ENCODE results near the gene CCR2.

CCR2 gene

DNA sequence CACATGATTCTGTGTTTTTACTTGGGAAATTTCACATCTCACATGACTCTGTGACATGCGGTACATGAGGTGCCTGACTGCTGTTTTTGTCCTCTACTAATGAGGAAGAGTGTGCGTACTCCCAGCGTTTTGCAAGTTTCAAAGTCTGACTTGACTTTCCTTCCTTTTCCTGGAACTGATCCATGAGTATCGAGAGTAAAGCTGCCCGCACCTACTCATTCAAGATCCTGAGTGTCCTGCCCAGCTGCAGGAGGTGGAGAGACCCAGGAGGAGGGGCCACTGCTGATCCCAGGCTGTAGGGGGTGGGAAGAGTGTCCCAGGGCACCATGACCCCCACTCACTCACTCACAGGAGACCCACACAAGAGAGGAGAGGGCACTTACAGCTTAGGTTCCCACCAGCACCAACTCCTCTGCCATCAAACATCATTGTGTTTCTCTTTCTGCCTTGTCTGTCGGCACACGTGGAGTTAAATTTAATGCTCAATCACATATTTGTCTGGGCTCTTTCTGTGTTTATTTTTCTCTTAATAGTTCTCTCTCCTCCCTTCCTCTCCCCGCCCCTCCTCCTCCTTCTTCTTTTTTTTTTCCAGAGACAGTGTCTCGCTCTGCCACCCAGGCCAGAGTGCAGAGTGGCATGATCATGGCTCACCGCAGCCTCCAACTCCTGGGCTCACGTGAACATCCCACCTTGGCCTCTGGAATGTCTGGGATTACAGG is 51.5 kb downstream of the CCR2 start:
- no peak for DNase-seq

DNA sequence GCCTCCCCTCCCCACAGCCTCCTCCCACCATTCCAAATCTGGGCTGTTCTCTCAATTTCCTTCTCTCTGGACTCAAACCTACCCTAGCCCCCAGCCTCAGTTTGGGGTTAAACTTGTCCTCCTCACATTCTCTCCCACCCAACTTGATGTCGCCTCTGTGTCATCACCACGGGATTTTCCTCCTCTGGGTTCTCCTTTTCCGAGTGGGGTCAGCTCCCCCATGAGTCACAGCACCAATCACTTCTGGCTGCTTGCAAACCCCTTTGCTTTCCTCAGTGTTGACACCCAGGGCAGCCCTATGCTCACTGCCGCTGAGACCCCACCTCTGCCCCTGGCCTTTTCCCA is 52.5 kb downstream of the CCR2 start:
- DNase-seq, result no peak

DNA sequence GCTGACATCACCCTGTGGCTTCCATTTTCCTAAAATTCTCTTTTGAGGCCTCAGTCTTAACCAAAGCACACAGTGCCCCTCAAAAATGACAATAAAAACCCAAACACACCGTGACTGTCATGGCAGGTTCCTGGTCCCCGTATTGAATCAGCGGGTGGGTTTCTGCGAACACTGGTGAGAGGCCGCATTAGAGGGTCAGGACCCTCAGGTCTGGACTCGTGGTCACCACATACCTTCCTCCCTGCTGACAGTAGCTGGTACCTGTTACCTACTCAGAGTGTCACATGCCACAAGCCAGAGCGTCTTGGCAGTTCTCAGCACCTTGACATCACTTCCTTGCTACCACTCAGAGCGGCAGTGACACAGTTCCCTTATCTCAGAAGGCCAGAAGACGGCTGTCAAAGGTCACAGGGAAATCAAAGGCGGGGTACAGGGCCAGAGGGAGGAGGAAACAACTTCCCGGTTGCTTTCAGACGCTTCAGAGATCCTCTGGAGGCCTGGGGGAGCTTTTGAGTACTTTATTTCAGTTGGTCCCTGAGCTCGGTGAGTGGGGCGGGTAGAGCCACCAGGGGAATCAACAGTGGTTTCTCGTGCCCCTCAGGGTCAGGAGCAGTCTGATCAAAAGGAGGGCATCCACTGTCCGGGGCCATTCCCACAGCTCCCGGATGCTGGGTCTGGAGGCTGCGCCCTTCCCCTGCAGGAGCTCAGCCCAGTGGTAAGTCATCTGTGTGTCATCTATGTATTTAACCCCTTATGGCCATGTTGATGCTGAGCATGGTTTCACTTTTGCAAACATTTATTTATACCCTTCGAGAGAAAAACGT is 53.1 kb downstream of the CCR2 start, which contains the start of the genes CCR5AS and CCRL2:
Gene CCR5AS, minus strand, starts transcription at position 279 of the 824 bp plus-strand sequence.
Gene CCRL2, plus strand, starts transcription at position 472 of the 824 bp plus-strand sequence. CDS start 821 bp downstream, outside the sequence.
- DNase-seq, result no peak

DNA sequence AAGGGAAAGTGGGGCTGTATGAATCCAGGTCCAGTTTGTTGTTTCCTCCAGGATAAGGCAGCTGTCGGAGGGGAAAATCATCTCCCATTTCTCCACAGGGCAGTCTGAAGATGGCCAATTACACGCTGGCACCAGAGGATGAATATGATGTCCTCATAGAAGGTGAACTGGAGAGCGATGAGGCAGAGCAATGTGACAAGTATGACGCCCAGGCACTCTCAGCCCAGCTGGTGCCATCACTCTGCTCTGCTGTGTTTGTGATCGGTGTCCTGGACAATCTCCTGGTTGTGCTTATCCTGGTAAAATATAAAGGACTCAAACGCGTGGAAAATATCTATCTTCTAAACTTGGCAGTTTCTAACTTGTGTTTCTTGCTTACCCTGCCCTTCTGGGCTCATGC is 54.1 kb downstream of the CCR2 start:
- DNase-seq, result no peak

DNA sequence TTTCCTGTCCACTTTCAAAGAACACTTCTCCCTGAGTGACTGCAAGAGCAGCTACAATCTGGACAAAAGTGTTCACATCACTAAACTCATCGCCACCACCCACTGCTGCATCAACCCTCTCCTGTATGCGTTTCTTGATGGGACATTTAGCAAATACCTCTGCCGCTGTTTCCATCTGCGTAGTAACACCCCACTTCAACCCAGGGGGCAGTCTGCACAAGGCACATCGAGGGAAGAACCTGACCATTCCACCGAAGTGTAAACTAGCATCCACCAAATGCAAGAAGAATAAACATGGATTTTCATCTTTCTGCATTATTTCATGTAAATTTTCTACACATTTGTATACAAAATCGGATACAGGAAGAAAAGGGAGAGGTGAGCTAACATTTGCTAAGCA is 54.9 kb downstream of the CCR2 start:
- DNase-seq, result no peak

DNA sequence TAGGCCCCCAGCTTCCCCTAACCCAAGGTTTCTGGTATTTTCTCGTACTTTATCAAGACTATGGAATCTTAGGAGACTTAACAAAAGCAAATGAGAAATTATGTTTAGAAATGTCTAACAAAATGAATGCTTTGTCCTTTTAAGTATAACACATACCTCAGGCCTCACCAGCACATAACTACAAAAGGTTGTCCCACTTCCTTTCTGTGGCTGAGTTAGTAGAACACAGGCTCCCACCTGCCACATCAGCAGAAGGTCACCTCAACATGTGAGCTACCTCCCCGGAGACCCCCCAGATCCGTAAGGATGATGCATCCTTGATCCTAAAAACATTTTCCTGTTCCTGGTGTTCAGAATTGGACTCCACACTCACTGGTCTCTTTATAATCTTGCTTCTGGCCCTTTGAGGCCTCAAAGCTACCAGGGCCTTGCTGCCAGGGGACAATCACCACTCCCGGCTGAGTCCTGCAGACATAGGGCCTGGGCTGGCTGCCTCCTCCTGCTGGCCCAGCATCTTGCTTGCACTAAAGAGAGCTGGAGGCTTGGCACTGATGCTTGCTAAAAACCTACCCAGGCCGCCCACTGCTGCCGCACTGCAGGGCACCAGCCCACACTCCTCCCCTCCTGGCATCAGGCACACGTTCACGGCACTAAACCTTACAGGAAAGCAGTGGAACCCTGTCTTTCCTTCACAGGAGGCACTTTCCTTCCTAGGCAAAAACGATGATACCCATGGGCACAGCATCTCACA is 56.0 kb downstream of the CCR2 start:
- no peak for DNase-seq
